K562 (cell line): ENCODE data around the gene EPHA10. TPM values are rescaled to one million over a fixed set of nuclear protein-coding genes. Genes with fewer than 3 reads are reported as not detected.

Experiments used
- ATF7 ChIP-seq: fragments of 450-650 bp; IDR thresholded peaks from 2 replicates; pipeline ENCODE4 v1.7.1; 2014; ENCODE audit warnings: mild to moderate bottlenecking, moderate library complexity
- E2F3 ChIP-seq: fragments of 250-450 bp; sonication (Bioruptor Pico); IDR thresholded peaks from 2 replicates; pipeline ENCODE4 v1.4.0; 2020; ENCODE audit warnings: mild to moderate bottlenecking
- E2F8 ChIP-seq: fragments of 450-650 bp; IDR thresholded peaks from 2 replicates; pipeline ENCODE4 v1.7.1; 2018; ENCODE audit warnings: mild to moderate bottlenecking, low read depth; ENCODE audit not compliant: partially characterized antibody
- ESRRA ChIP-seq: fragments of 450-650 bp; IDR thresholded peaks from 2 replicates; pipeline ENCODE4 v1.6.1; 2014; ENCODE audit warnings: low read depth, mild to moderate bottlenecking, moderate library complexity, borderline replicate concordance
- ETS2 ChIP-seq: IDR thresholded peaks from 2 replicates; pipeline ENCODE4 v1.6.1; 2016; ENCODE audit warnings: borderline replicate concordance, missing genetic modification characterization, mild to moderate bottlenecking, moderate library complexity, missing compliant biosample characterization; ENCODE audit not compliant: poor library complexity, severe bottlenecking
- GTF2E2 ChIP-seq: fragments of 200-800 bp; sonication (Bioruptor generic); IDR thresholded peaks from 2 replicates; pipeline ENCODE4 v1.6.1; 2016; ENCODE audit warnings: missing genetic modification characterization, missing compliant biosample characterization
- HNRNPH1 ChIP-seq: fragments of 200-400 bp; formaldehyde crosslinking; optimal IDR thresholded peaks from 2 replicates; pipeline ENCODE3; 2017; ENCODE audit warnings: low read depth, mild to moderate bottlenecking, low read length, moderate library complexity
- HNRNPLL ChIP-seq: fragments of 200-400 bp; formaldehyde crosslinking; IDR thresholded peaks from 2 replicates; pipeline ENCODE4 v1.6.1; 2017; ENCODE audit warnings: low read length, low read depth, mild to moderate bottlenecking; ENCODE audit not compliant: poor library complexity, severe bottlenecking
- MITF ChIP-seq: IDR thresholded peaks from 2 replicates; pipeline ENCODE4 v1.6.1; 2014; ENCODE audit warnings: antibody characterized with exemption
- NR2C2 ChIP-seq, 2 experiments: fragments of 200-800 bp in 1 of 2; sonication (Bioruptor generic) in 1 of 2; sonication (generic) in 1 of 2; formaldehyde crosslinking in 1 of 2; IDR thresholded peaks; 2 replicates each; pipeline versions ENCODE4 v1.6.1 to v1.8.0; 2016 to 2022; ENCODE audit warnings: mild to moderate bottlenecking in 1 of 2, missing compliant biosample characterization in 1 of 2, missing genetic modification characterization in 1 of 2, missing genetic modification reagents in 1 of 2
- SETDB1 ChIP-seq: IDR thresholded peaks from one replicate; pipeline ENCODE4 v1.6.1; 2012; ENCODE audit warnings: low read length, control low read depth, inconsistent platforms
- SIX5 ChIP-seq, 2 experiments: IDR thresholded peaks; 2 replicates each; pipeline ENCODE4 v1.6.1; 2011; ENCODE audit warnings: low read length in 2 of 2, borderline replicate concordance in 1 of 2, low read depth in 1 of 2, mild to moderate bottlenecking in 1 of 2, moderate library complexity in 1 of 2; ENCODE audit not compliant: insufficient read depth in 1 of 2
- XRCC3 ChIP-seq: fragments of 450-650 bp; IDR thresholded peaks from 2 replicates; pipeline ENCODE4 v1.6.1; 2017; ENCODE audit warnings: mild to moderate bottlenecking, moderate library complexity
- ZFP1 ChIP-seq: fragments of 450-650 bp; formaldehyde crosslinking; IDR thresholded peaks from 2 replicates; pipeline ENCODE4 v1.4.0; 2020; ENCODE audit warnings: mild to moderate bottlenecking, mixed read lengths
- ZNF3 ChIP-seq: fragments of 250-450 bp; sonication (Bioruptor Pico); IDR thresholded peaks from 2 replicates; pipeline ENCODE4 v1.5.0; 2021; ENCODE audit warnings: mild to moderate bottlenecking, moderate library complexity
- ZNF431 ChIP-seq: sonication (generic); formaldehyde crosslinking; IDR thresholded peaks from 2 replicates; pipeline ENCODE4 v1.8.0; 2022; ENCODE audit warnings: mild to moderate bottlenecking, missing genetic modification reagents
- ZNF609 ChIP-seq: sonication (generic); formaldehyde crosslinking; IDR thresholded peaks from 2 replicates; pipeline ENCODE4 v1.8.1; 2023; ENCODE audit warnings: missing genetic modification reagents, mild to moderate bottlenecking, borderline replicate concordance
- polyA plus RNA-seq, 8 experiments: library from polyadenylated mRNA; depleted of rRNA in 4 of 8; stranded (reverse) in 5 of 8; unstranded in 3 of 8; fragments of >200 nt; fragmentation: Nextera tagmentation in 2 of 8; fragmentation: Illumina TruSeq in 1 of 8; extraction: Ambion mirVana in 2 of 8; extraction: Trizol in 1 of 8; gene quantifications; 2 replicates each; pipeline versions ENCODE4 v1.2.1 to v1.2.3, GENCODE V29; 2011 to 2014; ENCODE audit warnings: inconsistent platforms in 1 of 8, missing spikeins in 1 of 8
- total RNA-seq, 7 experiments: library from RNA; depleted of rRNA in 6 of 7; stranded (reverse); fragments of >200 nt in 6 of 7; fragmentation: Illumina TruSeq in 2 of 7; extraction: Trizol in 2 of 7; gene quantifications; 2 replicates each; pipeline versions ENCODE4 v1.2.1 to v1.2.3, GENCODE V29; 2011 to 2021; ENCODE audit warnings: low replicate concordance in 1 of 7

EPHA10 gene
- total and polyA plus RNA-seq, 9 of the 15 experiments (the other 6 are each of a cell fraction or from before 2014, with no cell fraction given), result 0.03 TPM; not detected in 8

- TF ChIP-seq ZNF609 (CRISPR knock-in tag) (no peak), ESRRA (no peak), ATF7 (no peak), MITF (no peak), SETDB1 (no peak), E2F3 (no peak), ZNF431 (CRISPR knock-in tag) (no peak), NR2C2 (CRISPR knock-in tag; IDR thresholded peaks at IDR 0.05) (0 out of 2 replicates have a peak, but pooled peaks have one; percentile 33), NR2C2 (tag; IDR thresholded peaks at IDR 0.05) (no peak), XRCC3 (no peak), ETS2 (no peak), HNRNPH1 (no peak), HNRNPLL (no peak), E2F8 (no peak), SIX5 (IDR thresholded peaks at IDR 0.05; ENCODE audit: borderline replicate concordance in 1 of 2, insufficient read depth in 1 of 2, low read depth in 1 of 2, low read length in 2 of 2) (no peak), ZFP1 (0 out of 2 replicates have a peak, but pooled peaks have one; percentile 24), ZNF3 (CRISPR knock-in tag) (no peak), GTF2E2 (tag) (no peak)
These were observed 73.3 kb downstream of the EPHA10 start (continued) for GRCh38 chr1:37691497-37692077.
